K562 (cell line): Measurements from ENCODE around the gene DNASE2B. TPM values are rescaled to one million over a fixed set of nuclear protein-coding genes. Genes with fewer than 3 reads are reported as not detected.
A peak's percentile ranks its signal among the peaks of the same experiment; 100 is the strongest.
"Not testable (repeated sequence)": the region's sequence is repeated elsewhere in the genome, so short reads cannot be mapped to it uniquely, and the experiment has no call there.

Experiments
- ATAC-seq: fragments of 200-7000 bp; cut with Tn5 transposase; 3 replicates; pipeline ENCODE4 v1.9.1; 2020; ENCODE audit warnings: moderate library complexity
- BruUV-seq: library from RNA; stranded (reverse); fragments of 400-500 nt; replicated peaks from 2 replicates; lab custom pipeline; 2021; lab: Mats Ljungman, UMichigan
- CTCF ChIA-PET: fragments of 300-600 bp; formaldehyde crosslinking; extraction: SDS; loops from one replicate; lab custom pipeline; 2021; ENCODE audit warnings: low intra/inter-chr PET ratio; lab: Yijun Ruan, JAX
- POLR2A ChIA-PET: fragments of 300-600, 350-650 bp; sonication (Branson Sonifier 250); formaldehyde crosslinking; extraction: SDS; loops from one replicate; lab custom pipeline; 2021; ENCODE audit warnings: antibody characterized with exemption, inconsistent platforms; lab: Yijun Ruan, JAX
- DNase-seq, 4 experiments: peaks; one replicate each; pipeline versions ENCODE4 v3.0.0 to v3.0.0-alpha.2; 2011 to 2018; ENCODE audit warnings: low spot score in 3 of 4, mixed read lengths in 3 of 4; ENCODE audit errors: extremely low read depth in 1 of 4
- FAIRE-seq: peaks from 2 replicates; lab custom pipeline; 2011; peaks lifted over from hg19 to GRCh38; lab: Jason Lieb, UNC
- H2AFZ ChIP-seq: 2 replicates; pipeline ENCODE4 v1.6.0; 2011; ENCODE audit warnings: low read depth, low read length, control low read depth, inconsistent platforms
- H3K27ac ChIP-seq: fragments of 200-600 bp; 3 replicates; pipeline ENCODE4 v1.8.0; 2011; ENCODE audit warnings: low read depth, mild to moderate bottlenecking, control low read depth, inconsistent platforms, low read length, moderate library complexity, mixed read lengths; ENCODE audit errors: extremely low read depth
- H3K27me3 ChIP-seq, 2 experiments: fragments of 300-600 bp in 1 of 2; 2 replicates in 1 of 2; 3 replicates in 1 of 2; pipeline versions ENCODE4 v1.6.0 to v1.8.0; 2011; ENCODE audit warnings: inconsistent platforms in 2 of 2, low read length in 2 of 2, mild to moderate bottlenecking in 1 of 2, mixed read lengths in 1 of 2, moderate library complexity in 1 of 2; ENCODE audit not compliant: control insufficient read depth in 2 of 2, insufficient read depth in 2 of 2
- H3K36me3 ChIP-seq: fragments of 300-600 bp; 3 replicates; pipeline ENCODE4 v1.8.0; 2011; ENCODE audit warnings: mild to moderate bottlenecking, low read length, inconsistent platforms; ENCODE audit not compliant: control insufficient read depth, insufficient read depth
- H3K4me1 ChIP-seq, 2 experiments: fragments of 200-600 bp in 1 of 2; replicated peaks in 1 of 2; 2 replicates in 1 of 2; 3 replicates in 1 of 2; pipeline versions ENCODE4 v1.5.1 to v1.8.0; 2011; ENCODE audit warnings: inconsistent platforms in 2 of 2, low read length in 2 of 2, mild to moderate bottlenecking in 1 of 2, mixed read lengths in 1 of 2, moderate library complexity in 1 of 2; ENCODE audit not compliant: control insufficient read depth in 2 of 2, insufficient read depth in 2 of 2
- H3K4me2 ChIP-seq: 2 replicates; pipeline ENCODE4 v1.6.1; 2011; ENCODE audit warnings: low read length, control low read depth, inconsistent platforms, mixed read lengths; ENCODE audit not compliant: insufficient read depth
- H3K4me3 ChIP-seq: fragments of 200-600 bp; sonication (generic), shearing (Covaris generic); 2 replicates; pipeline ENCODE4 v1.5.1; 2016; ENCODE audit warnings: control low read depth, inconsistent platforms
- H3K79me2 ChIP-seq: fragments of 200-600 bp; 3 replicates; pipeline ENCODE4 v1.8.0; 2011; ENCODE audit warnings: low read length, inconsistent platforms; ENCODE audit not compliant: control insufficient read depth, insufficient read depth
- H3K9ac ChIP-seq, 2 experiments: 2 replicates each; pipeline versions ENCODE4 v1.6.0 to v1.6.1; 2011; ENCODE audit warnings: low read depth in 2 of 2, low read length in 2 of 2, control low read depth in 1 of 2, inconsistent platforms in 1 of 2, mild to moderate bottlenecking in 1 of 2, mixed read lengths in 1 of 2; ENCODE audit not compliant: insufficient read depth in 1 of 2
- H3K9me1 ChIP-seq: one replicate; pipeline ENCODE4 v1.6.0; 2011; ENCODE audit warnings: inconsistent platforms, mild to moderate bottlenecking, low read length, moderate library complexity; ENCODE audit not compliant: control insufficient read depth, insufficient read depth
- H3K9me3 ChIP-seq: replicated peaks from 2 replicates; pipeline ENCODE4 v1.5.1; 2011; ENCODE audit warnings: low read depth, low read length, inconsistent platforms; ENCODE audit not compliant: control insufficient read depth, insufficient read depth
- H4K20me1 ChIP-seq: replicated peaks from 2 replicates; pipeline ENCODE4 v1.6.1; 2011; ENCODE audit warnings: low read length, inconsistent platforms, mixed read lengths; ENCODE audit not compliant: control insufficient read depth, insufficient read depth
- IRF2 ChIP-seq: sonication (generic); formaldehyde crosslinking; IDR thresholded peaks from 2 replicates; pipeline ENCODE4 v1.8.1; 2022; ENCODE audit warnings: mild to moderate bottlenecking, missing genetic modification reagents
- ZNF561 ChIP-seq: fragments of 450-650 bp; formaldehyde crosslinking; conservative IDR thresholded peaks from 2 replicates; pipeline ENCODE4 v1.4.0; 2020; ENCODE audit warnings: mild to moderate bottlenecking, moderate library complexity
- WGBS: fragments of 100-300 bp; shearing (Covaris generic); methylation state at CpG from one replicate; pipeline ENCODE4 v1.1.6; 2016; ENCODE audit warnings: low coverage, mixed read lengths; ENCODE audit not compliant: insufficient coverage; ENCODE audit errors: missing lambda C conversion rate; 5-methylcytosine and 5-hydroxymethylcytosine counted together
- in situ Hi-C: fragments of 300-500 bp; cut with MboI; formaldehyde crosslinking; loops from 4 replicates; pipeline ENCODE4 v1.15.0; 2018; ENCODE audit warnings: inconsistent platforms, mixed read lengths
- intact Hi-C: fragments of 100-400 bp; cut with micrococcal nuclease; formaldehyde crosslinking; loops from 2 replicates; pipeline ENCODE4 v1.14.2; 2022
- polyA plus RNA-seq, 8 experiments: library from polyadenylated mRNA; depleted of rRNA in 4 of 8; stranded (reverse) in 5 of 8; unstranded in 3 of 8; fragments of >200 nt; fragmentation: Nextera tagmentation in 2 of 8; fragmentation: Illumina TruSeq in 1 of 8; extraction: Ambion mirVana in 2 of 8; extraction: Trizol in 1 of 8; gene quantifications; 2 replicates each; pipeline versions ENCODE4 v1.2.1 to v1.2.3, GENCODE V29; 2011 to 2014; ENCODE audit warnings: inconsistent platforms in 1 of 8, missing spikeins in 1 of 8
- total RNA-seq, 7 experiments: library from RNA; depleted of rRNA in 6 of 7; stranded (reverse); fragments of >200 nt in 6 of 7; fragmentation: Illumina TruSeq in 2 of 7; extraction: Trizol in 2 of 7; gene quantifications; 2 replicates each; pipeline versions ENCODE4 v1.2.1 to v1.2.3, GENCODE V29; 2011 to 2021; ENCODE audit warnings: low replicate concordance in 1 of 7
- TF ChIP-seq, protein P1 (sequence below), 2 experiments: IDR thresholded peaks in 1 of 2; conservative IDR thresholded peaks in 1 of 2; 2 replicates each; pipeline ENCODE4 v1.6.1; 2016; ENCODE audit warnings: low read depth in 2 of 2, mild to moderate bottlenecking in 1 of 2, missing compliant biosample characterization in 1 of 2, missing genetic modification characterization in 1 of 2, moderate library complexity in 1 of 2

Gene DNASE2B
- total and polyA plus RNA-seq, 9 of the 15 experiments (the other 6 are each of a cell fraction or from before 2014, with no cell fraction given), result not detected

DNA sequence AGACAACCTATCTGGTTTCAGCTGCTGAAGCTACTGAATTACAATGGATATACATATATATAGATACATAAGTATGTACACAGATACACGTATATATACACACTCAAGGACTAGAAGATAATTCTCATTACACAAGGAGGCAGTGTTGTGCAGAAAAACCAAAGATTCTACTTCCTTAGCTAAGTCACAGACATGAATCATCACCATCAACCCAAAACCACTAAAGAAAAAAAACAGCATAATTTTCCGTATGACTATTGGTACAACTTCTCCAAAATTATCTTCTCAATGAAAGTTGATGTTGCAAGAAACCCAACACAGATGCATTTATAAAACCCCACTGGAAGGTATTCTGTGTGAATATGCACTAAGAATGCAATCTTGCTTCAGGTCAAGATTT lies 44.0 kb downstream of the DNASE2B start (continued):
- TF ChIP-seq, protein P1, sequence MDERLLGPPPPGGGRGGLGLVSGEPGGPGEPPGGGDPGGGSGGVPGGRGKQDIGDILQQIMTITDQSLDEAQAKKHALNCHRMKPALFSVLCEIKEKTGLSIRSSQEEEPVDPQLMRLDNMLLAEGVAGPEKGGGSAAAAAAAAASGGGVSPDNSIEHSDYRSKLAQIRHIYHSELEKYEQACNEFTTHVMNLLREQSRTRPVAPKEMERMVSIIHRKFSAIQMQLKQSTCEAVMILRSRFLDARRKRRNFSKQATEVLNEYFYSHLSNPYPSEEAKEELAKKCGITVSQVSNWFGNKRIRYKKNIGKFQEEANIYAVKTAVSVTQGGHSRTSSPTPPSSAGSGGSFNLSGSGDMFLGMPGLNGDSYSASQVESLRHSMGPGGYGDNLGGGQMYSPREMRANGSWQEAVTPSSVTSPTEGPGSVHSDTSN (CRISPR knock-in tag; IDR thresholded peaks at IDR 0.05; ENCODE audit: low read depth), result no peak
- TF ChIP-seq, protein P1 (tag; conservative IDR thresholded peaks at IDR 0.05; ENCODE audit: low read depth), result peak; percentile 56
- TF ChIP-seq IRF2 (CRISPR knock-in tag) (no peak), ZNF561 (CRISPR knock-in tag) (no peak)

DNA sequence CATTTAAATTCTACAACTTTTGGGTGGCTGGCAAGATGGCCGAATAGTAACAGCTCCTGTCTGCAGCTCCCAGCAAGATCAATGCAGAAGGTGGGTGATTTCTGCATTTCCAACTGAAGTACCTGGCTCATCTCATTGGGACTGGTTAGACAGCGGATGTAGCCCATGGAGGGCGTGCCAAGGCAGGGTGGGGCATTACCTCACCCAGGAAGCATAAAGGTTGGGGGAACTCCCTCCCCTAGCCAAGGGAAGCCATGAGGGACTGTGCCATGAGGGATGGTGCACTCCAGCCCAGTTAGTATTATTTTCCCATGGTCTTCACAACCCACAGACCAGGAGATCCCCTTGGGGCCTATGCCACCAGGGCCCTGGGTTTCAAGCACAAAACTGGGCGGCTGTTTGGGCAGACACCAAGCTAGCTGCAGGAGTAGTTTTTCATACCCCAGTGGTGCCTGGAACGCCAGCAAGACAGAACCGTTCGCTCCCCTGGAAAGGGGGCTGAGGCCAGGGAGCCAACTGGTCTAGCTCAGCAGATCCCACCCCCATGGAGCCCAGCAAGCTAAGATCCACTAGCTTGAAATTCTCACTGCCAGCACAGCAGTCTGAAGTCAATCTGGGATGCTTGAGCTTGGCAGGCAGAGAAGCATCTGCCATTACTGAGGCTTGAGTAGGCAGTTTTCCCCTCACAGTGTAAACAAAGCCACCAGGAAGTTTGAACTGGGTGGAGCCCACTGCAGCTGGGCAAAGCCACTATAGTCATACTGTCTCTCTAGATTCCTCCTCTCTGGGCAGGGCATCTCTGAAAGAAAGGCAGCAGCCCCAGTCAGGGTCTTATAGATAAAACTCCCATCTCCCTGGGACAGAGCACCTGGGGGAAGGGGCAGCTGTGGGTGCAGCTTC lies 44.7 kb downstream of the DNASE2B start:
- H3K79me2 ChIP-seq, H4K20me1 ChIP-seq, H3K27ac ChIP-seq, H3K4me1 ChIP-seq, H3K4me3 ChIP-seq, ATAC-seq, H3K9ac ChIP-seq, H2AFZ ChIP-seq, H3K4me2 ChIP-seq, H3K27me3 ChIP-seq, DNase-seq, H3K36me3 ChIP-seq, BruUV-seq, H3K9me3 ChIP-seq, H3K9me1 ChIP-seq, FAIRE-seq: not testable (repeated sequence)
- CTCF ChIA-PET, result interaction anchor here (1.0 to 1.9 kb wide), 5 partner anchors 98 to 311 kb away, joined by 3 to 17 read pairs (median 7); no protein-coding TSS in a partner anchor
- POLR2A ChIA-PET, result interaction anchor here (1.1 to 1.5 kb wide), 2 partner anchors 10 to 16 kb away, joined by 3 to 4 read pairs; no protein-coding TSS in a partner anchor
- in situ Hi-C loops (loop anchor here (5.0 kb wide), 1 partner anchor 309 kb away; no protein-coding TSS in a partner anchor), intact Hi-C loops (loop anchor here (1.0 kb wide), 4 partner anchors 98 to 310 kb away; no protein-coding TSS in a partner anchor)
- WGBS, result 3% methylated on average over 7 of the region's 7 CpGs
